Measurements from ENCODE around the gene JMJD4. TPM values are rescaled to one million over a fixed set of nuclear protein-coding genes. Genes with fewer than 3 reads are reported as not detected.
A peak's percentile ranks its signal among the peaks of the same experiment; 100 is the strongest.

The JMJD4 gene
- total and polyA plus RNA-seq, 9 of the 15 experiments (the other 6 are each of a cell fraction or from before 2014, with no cell fraction given): 1.4 to 42.6 (median 29.2) TPM

DNA sequence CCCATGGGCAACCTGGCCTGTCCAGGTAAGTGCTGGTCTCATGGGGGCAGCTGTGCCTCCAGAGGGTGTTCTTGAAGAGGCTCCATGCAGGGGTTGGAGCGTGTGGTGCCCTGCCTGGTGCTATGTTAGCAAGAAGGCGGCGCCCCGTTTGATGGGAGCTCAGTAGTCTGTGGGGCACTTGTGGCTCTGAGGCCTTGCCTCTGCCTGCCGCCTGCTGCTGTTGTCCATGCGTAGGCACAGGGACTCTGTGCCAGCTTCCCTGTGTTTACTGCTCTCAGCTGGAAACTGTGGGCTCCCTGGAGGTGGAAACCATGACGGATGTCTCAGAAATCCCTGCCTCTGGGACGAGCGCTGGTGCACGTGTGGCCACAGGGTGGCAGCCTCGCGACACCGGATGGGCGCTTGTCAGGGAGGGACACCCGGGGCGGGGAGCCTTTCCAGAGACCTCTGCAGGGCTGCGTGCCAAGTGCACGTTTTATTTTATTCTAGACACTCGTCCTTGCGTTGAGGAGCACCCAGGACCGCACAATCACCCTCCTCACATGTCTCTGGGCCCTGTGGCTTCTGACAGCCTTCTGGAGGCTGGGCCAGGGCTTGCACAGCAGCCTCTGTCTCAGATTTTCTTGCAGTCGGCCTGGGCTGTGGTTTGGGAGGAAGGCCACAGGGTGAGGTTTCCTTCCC lies 27.3 kb upstream of the JMJD4 start (continued):
- TF ChIP-seq, protein P1, sequence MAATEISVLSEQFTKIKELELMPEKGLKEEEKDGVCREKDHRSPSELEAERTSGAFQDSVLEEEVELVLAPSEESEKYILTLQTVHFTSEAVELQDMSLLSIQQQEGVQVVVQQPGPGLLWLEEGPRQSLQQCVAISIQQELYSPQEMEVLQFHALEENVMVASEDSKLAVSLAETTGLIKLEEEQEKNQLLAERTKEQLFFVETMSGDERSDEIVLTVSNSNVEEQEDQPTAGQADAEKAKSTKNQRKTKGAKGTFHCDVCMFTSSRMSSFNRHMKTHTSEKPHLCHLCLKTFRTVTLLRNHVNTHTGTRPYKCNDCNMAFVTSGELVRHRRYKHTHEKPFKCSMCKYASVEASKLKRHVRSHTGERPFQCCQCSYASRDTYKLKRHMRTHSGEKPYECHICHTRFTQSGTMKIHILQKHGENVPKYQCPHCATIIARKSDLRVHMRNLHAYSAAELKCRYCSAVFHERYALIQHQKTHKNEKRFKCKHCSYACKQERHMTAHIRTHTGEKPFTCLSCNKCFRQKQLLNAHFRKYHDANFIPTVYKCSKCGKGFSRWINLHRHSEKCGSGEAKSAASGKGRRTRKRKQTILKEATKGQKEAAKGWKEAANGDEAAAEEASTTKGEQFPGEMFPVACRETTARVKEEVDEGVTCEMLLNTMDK (IDR thresholded peaks at IDR 0.05; ENCODE audit: borderline replicate concordance, insufficient read depth, low read depth, low read length, poor library complexity, severe bottlenecking): peak; percentile 10
- TF ChIP-seq, protein P2, sequence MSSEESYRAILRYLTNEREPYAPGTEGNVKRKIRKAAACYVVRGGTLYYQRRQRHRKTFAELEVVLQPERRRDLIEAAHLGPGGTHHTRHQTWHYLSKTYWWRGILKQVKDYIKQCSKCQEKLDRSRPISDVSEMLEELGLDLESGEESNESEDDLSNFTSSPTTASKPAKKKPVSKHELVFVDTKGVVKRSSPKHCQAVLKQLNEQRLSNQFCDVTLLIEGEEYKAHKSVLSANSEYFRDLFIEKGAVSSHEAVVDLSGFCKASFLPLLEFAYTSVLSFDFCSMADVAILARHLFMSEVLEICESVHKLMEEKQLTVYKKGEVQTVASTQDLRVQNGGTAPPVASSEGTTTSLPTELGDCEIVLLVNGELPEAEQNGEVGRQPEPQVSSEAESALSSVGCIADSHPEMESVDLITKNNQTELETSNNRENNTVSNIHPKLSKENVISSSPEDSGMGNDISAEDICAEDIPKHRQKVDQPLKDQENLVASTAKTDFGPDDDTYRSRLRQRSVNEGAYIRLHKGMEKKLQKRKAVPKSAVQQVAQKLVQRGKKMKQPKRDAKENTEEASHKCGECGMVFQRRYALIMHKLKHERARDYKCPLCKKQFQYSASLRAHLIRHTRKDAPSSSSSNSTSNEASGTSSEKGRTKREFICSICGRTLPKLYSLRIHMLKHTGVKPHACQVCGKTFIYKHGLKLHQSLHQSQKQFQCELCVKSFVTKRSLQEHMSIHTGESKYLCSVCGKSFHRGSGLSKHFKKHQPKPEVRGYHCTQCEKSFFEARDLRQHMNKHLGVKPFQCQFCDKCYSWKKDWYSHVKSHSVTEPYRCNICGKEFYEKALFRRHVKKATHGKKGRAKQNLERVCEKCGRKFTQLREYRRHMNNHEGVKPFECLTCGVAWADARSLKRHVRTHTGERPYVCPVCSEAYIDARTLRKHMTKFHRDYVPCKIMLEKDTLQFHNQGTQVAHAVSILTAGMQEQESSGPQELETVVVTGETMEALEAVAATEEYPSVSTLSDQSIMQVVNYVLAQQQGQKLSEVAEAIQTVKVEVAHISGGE (CRISPR knock-in tag; IDR thresholded peaks at IDR 0.05): 0 out of 6 replicates have a peak, but pooled peaks of 1 of the 3 experiments have one; percentile 33
- TF ChIP-seq, protein P3, sequence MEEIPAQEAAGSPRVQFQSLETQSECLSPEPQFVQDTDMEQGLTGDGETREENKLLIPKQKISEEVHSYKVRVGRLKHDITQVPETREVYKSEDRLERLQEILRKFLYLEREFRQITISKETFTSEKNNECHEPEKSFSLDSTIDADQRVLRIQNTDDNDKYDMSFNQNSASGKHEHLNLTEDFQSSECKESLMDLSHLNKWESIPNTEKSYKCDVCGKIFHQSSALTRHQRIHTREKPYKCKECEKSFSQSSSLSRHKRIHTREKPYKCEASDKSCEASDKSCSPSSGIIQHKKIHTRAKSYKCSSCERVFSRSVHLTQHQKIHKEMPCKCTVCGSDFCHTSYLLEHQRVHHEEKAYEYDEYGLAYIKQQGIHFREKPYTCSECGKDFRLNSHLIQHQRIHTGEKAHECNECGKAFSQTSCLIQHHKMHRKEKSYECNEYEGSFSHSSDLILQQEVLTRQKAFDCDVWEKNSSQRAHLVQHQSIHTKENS (CRISPR knock-in tag; IDR thresholded peaks at IDR 0.05): no peak
- TF ChIP-seq MYNN (IDR thresholded peaks at IDR 0.05) (no peak), MYNN (CRISPR knock-in tag; IDR thresholded peaks at IDR 0.05) (no peak), ZNF212 (CRISPR knock-in tag; IDR thresholded peaks at IDR 0.05) (no peak), MCM2 (IDR thresholded peaks at IDR 0.05; ENCODE audit: low read depth) (no peak), POLR2AphosphoS5 (IDR thresholded peaks at IDR 0.05; ENCODE audit: control insufficient read depth, insufficient read depth, low read depth, low read length) (peak; percentile 34; the same call in 1 of the 2 replicates), NONO (IDR thresholded peaks at IDR 0.05; ENCODE audit: low read depth in 2 of 2, low read length in 1 of 2) (peak in 1 of 2 experiments; percentile 16; a peak in 1 of 4 replicates), MYBL2 (IDR thresholded peaks at IDR 0.05; ENCODE audit: low read depth) (no peak), MYBL2 (CRISPR knock-in tag; IDR thresholded peaks at IDR 0.05; ENCODE audit: borderline replicate concordance) (no peak), FOXA1 (IDR thresholded peaks at IDR 0.05; ENCODE audit: borderline replicate concordance) (no peak), KDM5B (IDR thresholded peaks at IDR 0.05; ENCODE audit: insufficient replicate concordance, low read depth, low read length) (no peak), RUNX1 (IDR thresholded peaks at IDR 0.05; ENCODE audit: low read depth) (0 out of 2 replicates have a peak, but pooled peaks have one; percentile 28), GTF2E2 (tag; IDR thresholded peaks at IDR 0.05) (no peak), ZNF311 (CRISPR knock-in tag; IDR thresholded peaks at IDR 0.05) (no peak)
- TF ChIP-seq, protein P4, sequence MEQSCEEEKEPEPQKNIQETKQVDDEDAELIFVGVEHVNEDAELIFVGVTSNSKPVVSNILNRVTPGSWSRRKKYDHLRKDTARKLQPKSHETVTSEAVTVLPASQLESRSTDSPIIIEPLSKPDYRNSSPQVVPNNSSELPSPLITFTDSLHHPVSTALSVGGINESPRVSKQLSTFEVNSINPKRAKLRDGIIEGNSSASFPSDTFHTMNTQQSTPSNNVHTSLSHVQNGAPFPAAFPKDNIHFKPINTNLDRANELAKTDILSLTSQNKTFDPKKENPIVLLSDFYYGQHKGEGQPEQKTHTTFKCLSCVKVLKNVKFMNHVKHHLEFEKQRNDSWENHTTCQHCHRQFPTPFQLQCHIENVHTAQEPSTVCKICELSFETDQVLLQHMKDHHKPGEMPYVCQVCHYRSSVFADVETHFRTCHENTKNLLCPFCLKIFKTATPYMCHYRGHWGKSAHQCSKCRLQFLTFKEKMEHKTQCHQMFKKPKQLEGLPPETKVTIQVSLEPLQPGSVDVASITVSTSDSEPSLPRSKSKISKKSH (CRISPR knock-in tag; IDR thresholded peaks at IDR 0.05): no peak
- TF ChIP-seq, protein P5, sequence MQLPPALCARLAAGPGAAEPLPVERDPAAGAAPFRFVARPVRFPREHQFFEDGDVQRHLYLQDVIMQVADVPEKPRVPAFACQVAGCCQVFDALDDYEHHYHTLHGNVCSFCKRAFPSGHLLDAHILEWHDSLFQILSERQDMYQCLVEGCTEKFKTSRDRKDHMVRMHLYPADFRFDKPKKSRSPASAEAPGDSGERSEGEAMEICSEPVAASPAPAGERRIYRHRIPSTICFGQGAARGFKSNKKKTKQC (CRISPR knock-in tag; IDR thresholded peaks at IDR 0.05): no peak; the same call in 1 of the 2 replicates
